GM04503 (cell line): Measurements from ENCODE around the gene FOXO6.
A peak's percentile ranks its signal among the peaks of the same experiment; 100 is the strongest.

ENCODE experiments used
- DNase-seq: peaks from one replicate; pipeline ENCODE4 v3.0.0-alpha.2; 2012; ENCODE audit warnings: low read depth

The FOXO6 gene

DNA sequence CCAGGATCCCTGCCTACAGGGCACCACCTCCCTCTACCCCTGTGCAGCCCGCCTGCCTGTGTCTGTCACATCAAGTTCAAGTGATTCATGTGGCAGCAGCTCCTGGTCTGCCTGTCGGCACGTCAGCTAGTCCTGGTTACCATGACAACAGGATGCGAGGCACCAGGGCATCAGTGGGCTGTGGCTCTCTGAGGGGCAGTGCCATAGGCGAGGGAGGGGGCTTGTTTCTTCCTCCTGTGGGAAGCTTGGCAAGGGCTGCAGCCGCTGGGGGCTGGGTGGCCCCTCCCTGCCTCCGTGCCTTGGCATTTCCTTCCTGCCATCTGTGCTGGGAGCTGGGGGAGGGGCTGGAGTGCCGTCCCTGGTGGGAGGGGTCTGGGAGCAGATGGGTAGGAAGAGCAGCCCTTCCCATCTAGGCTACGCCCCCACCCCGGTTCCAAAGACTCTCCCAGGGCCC, 43.1 kb downstream of the FOXO6 start:
- no peak for DNase-seq

DNA sequence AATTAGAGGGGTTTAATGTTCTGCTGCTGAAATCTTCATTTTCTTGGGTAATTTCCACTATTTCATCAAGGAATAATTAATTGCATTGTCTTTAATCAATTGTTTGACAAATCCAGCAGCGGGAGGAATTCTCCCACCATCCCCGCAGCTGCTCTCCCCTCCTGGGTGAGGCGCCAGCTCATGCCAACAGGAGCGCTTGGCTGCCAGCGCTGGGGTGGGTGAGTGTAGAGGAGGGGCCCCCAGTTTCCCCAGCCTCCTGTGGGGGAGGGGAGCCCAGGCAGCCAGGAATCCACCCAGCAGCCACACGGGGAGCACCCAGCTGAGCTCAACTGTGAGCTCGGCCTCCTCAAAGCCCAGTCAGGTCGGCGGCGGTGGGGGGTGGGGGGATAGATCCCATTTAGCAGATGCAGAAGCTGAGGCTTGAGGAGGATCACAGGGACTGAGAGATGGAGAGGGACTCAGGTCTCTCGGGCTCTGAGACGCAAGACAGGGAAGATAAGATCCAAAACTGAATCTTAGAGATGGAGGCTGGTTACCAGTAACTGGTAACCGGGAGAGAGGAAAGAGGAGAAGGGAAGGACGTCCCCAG, 46.5 kb downstream of the FOXO6 start:
- no peak for DNase-seq

DNA sequence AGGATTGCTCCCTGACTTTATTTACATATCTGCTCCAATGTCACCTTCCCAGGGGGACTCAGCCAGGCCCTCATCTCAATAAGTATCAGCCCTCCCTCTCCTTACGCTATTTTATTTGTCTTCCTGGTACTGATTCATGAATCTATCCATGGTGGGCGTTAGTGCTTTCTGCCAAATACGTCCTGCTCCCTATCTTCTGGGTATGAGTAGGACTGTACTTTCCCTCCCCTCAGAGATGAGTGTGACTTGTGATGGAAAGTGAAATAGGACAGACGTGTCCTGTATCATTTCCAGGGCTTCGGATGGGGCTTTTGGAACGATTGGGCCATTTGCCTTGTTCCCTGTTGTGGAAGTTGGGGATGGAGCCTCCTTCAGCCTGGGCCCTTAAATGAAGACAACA, 47.5 kb downstream of the FOXO6 start:
- DNase-seq = no peak

DNA sequence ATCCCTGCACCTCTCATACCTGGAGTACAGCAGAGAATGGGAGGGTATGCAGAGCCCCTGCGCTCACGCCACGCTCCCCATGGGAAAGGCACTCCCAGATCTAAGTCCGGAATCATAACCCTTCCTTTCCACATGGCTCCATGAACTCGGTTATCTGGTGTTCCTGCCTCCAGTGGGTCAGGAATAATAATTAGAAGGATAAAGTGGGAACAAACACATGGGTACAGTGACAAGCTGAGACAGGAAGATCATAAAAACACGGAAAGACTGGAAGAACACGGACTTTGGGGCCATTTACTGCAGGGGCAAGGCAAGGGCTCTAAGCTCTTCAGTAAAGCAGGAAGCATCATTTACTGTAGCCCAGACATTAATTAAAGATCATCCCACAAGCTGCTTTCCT, 48.6 kb downstream of the FOXO6 start:
- DNase-seq = no peak

DNA sequence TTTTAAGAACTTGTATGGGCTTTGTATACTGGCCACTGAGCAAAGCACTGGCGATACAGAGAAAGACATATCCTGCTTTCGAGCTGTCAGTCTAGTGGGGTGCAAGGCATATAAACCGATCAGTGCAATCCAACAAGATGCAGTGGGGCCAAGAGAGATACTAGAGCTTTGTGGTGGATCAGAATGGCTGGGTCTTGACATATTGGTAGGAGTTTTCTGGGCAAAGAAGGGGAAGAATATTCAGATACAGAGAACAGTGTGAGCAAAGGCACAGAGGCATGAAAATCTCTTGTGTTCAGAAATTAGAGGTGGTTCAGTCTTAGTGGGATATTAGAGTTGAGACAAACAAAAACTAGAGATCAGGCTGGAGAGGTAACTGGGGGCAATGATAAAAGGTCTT, 49.2 kb downstream of the FOXO6 start:
- no peak for DNase-seq

DNA sequence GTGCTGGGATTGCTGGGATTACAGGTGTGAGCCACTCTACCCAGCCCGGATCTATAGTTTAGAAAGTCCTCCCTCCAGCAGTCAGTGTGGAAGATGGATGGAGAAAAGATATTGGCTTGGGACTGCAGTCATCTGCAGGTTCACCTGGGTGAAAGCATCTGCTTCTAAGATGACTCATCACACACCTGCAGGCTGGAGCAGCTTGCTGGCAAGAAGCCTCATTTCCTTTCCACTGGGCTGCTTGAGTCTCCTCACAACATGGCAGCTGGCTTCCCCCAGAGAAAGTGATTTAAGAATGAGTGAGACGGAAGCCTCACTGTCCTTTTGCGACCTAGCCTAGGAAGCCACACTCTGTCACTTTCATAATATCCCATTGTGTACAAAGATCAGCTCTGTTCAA, 50.0 kb downstream of the FOXO6 start:
- no peak for DNase-seq

DNA sequence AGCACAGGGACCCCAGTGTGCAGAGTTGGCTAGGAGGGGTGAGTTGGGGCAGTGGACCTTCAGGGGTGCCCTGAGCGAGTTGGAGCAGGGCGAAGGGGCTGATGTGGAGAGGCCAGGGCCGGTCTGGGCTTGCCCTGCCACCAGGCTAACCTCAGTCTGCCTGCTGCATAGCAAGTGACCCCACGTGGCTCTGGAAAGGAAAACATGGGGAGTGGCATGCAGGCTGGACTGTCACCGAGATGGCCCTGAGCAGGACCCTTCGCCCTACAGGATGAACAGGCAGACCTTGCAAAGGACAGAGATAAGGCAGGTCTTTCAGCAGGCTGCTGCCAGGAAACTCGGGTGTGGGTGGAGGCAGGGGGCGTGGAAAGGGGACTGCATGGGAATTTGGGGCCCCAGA, 51.5 kb downstream of the FOXO6 start:
- no peak for DNase-seq

DNA sequence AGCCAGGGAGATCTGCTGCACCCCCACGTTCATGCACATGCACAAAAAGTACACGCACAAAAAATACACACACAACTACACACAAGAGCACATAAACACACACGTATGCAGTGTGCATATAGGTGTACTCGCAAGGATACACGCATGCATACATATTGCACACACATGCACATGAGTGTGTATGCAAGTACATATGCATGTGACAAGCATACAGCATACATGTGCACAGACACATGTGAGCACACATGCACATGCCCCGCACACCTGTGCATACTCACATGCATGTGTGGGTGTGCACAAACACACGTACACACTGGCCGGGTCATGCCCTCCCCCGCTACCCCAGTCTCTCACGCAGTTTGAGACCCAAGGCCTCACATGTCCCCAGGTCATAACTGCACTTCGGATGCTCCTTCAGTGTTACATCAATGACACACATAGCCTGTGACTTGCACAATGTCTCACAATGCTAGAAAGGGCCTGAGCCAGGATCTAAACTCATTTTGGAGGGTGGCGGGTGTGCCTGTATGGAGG, 52.6 kb downstream of the FOXO6 start:
- no peak for DNase-seq

DNA sequence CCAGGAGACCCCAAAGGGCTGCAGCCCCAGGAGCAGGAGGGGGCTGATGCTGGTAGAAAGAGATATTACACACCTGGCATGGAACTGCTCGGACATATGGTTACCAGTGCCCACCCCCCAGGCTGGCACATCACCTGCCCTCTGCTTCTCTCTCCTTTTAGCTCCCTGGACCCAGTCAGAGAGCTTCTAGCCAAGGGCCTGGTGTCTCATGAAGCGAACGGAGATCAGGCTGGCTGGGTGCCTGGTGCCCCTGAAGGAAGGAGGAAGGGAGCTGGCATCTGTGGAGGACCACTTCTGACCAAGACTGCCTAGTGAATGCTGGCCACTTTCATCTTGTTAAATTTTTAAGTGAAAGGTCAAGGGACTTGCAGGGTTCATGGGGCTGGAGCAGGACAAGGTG, 53.1 kb downstream of the FOXO6 start:
- no peak for DNase-seq

DNA sequence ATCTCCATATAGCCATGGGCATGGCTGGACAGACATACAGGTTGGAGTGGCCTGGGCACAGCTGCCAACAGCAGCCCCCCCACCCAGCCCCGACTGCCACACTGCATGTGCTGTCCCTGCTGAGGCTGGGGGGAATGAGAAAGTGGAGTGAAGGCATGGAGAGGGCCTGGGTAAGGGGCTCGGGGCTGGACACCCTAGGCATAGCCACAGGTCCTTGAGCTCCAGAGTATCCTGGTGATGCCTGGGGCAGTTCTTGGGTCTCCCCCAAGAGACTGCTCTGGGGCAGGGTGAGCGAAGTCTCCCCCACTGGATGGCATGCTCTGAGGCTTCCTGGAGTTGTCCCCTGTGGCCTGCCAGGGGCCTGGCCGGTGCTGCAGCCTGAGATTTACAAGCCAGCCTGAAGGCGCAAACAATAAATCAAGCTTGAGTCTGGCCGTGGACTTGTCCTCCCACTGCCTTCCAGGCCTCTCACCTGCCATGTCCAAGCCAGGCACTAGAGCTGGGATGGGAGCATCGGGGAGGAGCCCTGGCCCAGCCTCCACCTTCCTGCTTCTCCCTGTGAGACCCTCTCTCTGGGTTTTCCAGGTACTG, 53.6 kb downstream of the FOXO6 start:
- DNase-seq = no peak

DNA sequence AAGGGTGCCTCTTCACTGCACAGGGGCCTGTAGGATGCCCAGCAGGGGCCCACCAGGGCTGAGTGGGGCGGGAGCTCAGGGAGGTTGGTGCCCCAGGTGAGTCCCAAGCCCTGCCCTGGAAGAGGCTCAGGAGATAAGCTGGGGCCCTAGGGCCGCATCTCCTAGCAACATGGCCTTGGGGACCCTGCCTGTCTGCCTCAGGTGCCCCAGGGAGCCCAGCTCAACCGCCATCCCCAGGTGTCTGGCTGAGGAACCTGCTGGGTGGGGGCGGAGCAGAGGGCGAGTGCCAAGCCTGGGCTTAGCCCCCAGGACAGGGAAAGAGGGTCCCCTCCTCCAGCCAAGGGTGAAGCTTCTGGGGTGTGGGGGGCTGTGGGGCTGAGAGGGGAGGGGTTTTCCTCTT, 54.8 kb downstream of the FOXO6 start:
- DNase-seq = no peak

DNA sequence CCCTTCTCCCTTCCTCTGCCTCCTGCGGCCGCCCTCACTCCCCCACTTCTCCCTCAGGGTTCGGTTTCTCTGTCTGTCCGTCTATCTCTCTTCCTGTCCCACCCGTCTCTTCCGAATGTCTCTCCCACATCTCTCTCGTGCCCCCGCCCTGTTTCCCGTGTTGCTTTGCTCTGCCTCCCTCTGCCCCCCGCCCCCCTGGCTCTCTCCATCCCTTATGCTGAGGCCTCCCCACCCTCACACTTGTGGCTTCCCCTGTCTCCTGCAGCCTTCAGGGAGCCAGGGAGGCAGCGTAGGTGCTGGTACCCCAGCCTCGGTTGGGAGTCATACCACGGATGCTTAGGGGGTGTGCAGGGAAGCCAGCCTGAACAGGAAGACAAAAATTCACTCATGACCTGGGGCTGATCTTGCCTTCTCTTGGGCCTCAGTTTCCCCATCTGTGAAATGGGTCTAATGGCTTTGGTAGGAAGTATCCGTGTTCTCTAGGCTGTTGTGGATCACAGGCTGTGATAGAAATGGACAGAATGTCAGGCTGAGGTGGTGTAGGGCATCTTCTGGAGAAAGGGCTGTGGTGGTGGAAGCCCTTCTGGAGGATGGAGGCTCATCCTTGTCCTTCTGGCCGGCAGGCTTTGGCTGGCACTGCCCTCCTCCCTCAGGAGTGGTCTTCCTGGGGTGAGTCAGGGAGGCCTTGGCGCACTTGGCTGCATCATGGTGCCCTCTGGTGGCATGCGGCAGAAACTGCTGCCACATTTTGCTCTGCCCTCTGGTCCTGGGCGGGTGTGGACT, 55.5 kb downstream of the FOXO6 start:
- DNase-seq = peak; percentile 8

DNA sequence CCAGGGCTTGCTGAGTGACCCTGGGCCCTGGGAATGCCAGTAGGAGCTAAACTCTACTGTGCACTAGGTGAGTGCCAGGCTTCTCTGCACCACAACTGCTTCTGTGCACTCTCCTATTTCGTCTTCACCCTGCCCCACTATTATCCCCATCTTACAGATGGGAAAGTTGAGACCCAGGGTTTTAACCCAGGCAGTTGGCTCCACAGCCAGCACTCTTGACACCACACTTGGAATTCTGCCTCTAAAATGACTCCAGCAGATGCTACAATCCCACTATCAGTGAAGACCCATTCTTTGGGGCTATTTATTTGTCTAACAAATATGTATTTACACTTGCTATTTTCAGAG, 56.1 kb downstream of the FOXO6 start:
- DNase-seq = no peak

DNA sequence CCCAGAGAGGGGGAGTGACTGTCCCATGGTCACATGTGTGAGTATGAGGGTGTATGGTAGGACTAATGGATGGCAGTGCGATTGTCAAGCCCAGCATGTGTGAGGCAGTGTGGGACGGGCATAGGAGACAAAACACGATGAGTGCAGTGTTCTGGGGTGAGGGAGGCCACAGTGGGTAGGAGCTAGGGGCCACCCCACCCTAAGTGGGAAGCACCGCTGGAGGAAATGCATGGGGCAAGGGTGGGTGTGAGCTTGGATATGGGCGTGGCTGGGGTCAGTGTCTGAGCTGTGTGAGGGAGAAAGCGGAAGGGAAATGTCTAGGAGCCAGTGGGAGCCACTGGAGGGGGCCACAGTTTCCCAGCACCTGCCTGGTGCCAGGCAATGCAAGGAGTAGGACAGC, 56.5 kb downstream of the FOXO6 start:
- no peak for DNase-seq

DNA sequence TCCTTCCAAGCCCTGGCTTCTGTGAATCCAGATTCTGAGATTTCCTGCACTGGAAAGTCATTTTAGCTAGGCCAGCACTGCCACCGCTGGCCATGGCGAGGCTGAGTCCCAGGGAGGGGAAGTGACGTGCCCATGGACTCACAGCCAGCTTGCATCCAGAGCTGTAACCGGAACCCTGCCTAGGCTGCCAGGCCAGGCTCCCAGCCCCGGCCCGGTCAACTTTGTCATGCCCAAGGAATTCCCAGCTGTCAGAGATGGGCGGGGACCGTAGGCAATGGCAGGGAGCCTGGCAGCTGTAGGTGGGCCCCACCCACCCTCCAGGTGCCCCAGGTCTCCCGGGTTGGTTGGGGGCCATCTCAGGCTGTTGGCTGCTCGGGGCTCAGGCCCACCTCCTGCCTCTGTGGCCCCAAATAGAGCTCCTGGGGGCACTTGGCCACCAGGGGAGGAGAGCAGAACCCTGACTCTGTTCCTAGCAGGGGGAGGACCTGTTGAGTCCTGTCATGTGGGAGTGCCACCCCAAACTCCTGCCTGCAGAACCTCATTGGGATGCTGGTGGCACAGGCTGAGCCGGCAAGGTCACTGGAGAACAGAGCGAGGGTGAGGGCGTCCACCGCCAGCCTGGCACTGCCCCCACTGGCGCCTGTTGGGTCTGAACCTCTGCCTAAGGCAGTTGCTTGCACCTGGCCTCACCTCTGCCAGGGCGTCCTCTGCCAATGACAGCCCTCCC, 57.8 kb downstream of the FOXO6 start:
- peak; percentile 61 for DNase-seq

DNA sequence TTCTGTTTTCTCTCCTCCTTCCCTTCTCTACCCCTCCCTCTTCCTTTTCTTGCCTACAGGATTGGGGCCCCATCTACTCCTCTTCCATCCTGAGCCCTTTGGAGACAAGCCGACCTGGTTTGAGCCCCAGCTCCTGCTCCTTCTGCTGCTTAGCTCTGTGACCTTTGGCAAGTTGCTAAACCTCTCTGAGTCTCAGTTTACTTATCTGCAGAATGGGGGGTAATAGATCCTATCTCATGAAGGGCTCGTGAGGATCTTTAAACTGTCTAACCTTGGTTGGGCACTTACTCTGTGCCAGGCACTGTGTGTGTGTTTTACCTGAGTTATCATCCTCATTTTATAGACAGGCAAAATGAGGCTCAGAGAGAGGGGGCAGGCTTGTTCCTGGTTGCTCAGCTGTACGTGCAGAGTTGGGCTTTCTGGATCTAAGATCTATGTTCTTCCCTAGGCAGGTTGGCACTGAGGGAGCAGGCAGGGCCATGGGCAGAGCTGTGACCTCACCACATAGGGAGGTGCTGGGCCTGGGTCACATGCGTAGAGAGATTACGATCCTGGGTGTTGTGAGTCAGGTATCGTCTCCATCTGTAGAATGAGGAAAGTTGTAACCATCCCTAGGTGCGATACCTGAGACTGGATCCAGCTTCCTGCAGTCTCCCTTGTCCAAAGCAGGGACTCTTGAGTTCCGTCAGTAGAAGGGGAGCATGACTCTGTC, 58.5 kb downstream of the FOXO6 start:
- no peak for DNase-seq

DNA sequence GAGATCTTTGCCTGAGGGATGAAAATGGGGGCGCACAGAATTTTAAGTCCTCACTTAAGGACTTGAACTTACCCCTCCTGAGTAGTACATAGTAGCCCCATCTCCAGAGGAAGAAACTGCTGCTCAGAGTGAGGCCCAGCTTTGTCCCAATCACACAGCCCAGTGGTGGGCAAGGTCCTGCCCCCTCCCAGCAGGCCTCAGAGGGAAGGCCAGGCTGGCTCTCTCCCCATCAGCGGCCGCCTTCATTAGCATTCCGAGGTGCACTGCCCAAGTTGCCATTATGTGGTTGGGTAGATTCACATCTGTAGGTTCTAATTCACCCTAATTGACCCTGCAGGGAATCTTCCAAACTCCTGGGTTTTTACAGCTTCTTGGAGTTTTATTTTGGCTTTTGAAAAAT, 59.1 kb downstream of the FOXO6 start:
- DNase-seq = no peak

DNA sequence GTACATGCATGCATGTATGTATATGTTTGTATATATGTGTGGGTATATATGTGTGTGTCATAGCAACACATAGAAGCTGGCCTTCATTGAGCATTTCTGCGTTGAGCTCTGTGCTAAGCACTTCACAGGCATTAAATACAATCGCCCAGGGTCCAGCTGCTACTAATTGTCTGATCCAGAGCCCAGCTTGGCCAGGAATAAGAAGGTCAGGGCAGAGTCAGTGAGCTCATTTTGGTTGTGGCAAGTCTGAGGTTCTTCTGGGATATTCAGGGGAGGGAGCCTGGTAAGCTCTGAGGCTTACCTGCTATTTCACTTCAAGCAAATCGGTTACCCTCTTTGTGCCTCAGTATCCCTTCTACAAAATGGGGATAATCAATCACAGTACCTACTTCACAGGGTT, 59.6 kb downstream of the FOXO6 start:
- peak; percentile 13 for DNase-seq

DNA sequence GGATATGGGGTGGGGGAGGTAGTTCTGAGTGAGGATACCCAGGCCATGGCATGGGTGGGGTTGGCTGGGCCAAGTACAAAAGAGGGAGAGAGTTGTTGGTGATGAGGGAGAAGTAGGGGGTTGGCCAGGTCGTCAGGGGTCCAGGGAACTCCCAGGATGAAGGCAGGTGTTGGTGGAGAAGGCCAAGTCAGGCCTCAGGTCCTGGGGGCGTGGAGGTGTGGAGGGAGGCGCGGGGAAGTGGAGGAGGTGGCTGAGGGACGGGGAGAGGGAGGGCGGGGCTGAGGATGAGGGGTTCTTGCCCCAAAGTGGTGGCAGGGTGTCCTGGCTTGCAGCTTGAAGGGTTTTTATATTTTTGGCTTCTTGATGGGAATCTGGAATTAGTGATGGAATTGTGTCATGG, 61.1 kb downstream of the FOXO6 start:
- no peak for DNase-seq

DNA sequence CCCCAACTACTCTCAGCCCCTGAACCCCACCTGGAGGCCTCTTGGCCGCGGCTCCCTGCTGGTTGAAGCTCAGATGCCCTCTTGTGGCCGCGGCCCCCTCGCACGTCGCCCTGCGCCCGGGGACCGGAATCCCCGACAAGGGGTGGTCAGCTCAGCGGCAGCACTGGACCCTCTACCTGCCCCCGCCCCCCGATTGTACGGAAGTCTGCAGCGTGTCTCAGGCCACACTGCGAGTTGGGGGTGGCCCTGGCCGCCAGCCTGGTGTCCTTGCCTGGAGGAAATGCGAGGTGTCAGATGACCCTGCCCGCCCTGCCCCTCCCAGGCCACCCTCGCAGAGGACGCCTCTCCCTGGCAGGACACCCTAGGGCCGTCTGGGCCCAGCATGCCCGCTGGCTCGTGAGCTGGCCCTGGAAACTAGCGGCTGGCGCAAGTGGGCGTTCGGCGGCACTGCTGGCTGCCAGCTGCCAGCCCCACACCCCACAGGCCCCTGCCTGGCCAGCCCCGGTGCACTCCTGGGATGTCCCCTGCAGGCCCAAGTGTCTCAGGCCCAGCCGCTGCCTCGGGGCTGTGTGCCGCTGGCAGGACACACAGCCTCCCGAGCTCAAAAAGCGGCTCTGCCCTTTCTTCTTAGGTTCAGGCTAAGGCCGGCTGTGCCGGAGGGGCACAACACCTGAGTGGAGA, 62.4 kb downstream of the FOXO6 start:
- no peak for DNase-seq

DNA sequence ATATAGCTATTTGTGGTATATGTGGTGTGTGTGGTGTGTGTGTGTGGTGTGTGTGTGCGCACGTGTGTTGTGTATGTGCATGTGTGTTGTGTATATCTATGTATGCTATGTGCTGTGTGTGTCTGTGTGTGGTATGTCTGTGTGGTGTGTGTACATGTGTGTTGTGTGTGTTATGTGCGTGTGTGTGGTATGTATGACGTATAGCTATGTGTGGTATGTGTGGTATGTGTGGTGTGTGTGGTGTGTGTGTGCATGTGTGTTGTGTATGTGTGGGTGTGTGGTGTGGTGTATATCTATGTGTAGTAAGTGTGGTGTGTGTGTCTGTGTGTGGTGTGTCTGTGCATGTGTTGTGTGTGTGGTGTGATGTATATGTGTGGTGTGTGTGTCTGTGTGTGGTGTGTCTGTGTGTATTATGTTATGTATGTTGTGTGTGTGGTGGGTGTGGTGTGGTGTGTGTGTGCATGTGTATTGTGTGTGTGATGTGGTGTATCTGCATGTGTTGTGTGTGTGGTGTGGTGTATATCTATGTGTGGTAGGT, 63.4 kb downstream of the FOXO6 start:
- DNase-seq = no peak
